Suppressor macrophage (primary cell): ENCODE results near the gene DHX40.
"Not testable (repeated sequence)": the region's sequence is repeated elsewhere in the genome, so short reads cannot be mapped to it uniquely, and the experiment has no call there.

Experiments
- DNase-seq, 4 experiments: peaks; one replicate each; pipeline ENCODE4 v3.0.0-alpha.2; 2020 to 2022

Gene DHX40

DNA sequence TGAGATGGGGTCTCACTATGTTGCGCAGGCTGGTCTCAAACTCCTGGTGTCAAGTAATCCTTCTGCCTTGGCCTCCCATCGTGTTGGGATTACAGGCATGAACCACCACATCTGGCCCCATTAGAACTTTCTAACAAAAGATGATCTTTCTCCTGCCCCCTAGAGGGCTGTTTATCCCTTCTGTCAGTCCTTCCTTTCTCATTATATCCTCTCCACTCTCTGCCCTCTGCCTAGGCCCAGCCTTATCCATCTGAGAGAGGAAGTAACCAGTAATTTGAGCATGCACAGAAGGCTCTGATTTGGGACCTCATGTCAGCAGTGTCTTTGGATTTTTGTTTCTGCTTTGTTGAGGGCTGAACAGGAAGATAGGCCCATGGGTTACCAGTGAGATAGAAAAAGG, 4.4 kb upstream of the DHX40 start:
- peak; percentile 69 to 84 (median 77) for DNase-seq

DNA sequence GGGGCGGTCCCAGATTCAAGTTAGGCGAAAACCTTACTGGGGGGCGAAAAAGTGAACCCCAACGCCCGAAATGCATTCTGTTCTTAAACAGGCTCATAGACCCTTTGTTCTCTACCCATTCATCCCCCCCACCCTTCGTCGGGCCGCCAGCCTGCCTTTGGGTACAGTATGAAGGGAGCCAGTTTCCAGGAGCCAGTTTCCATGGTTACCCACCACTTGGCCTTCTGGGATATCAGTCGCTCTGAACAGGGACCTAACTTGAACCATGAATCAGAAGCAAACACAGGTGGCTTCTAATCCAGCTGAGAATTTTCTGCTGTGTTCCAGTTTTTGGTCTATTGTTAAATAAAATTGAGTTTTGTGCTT, 532 bp downstream of the DHX40 start:
- DNase-seq, result peak; percentile 44 to 75 (median 70)

DNA sequence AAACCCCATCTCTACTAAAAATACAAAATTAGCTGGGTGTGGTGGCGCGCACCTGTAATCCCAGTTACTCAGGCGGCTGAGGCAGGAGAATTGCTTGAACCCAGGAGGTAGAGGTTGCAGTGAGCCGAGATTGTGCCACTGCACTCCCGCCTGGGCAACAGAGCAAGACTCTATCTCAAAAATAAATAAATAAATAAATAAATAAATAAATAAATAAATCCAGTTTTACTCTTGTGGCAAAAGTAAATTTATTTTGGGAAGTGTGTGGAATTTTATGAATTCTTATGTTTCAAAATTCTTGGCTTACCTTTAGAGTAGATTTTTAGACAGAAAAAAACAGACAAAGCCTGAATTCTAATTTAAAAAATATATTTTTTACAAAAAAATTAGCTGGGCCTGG, 3.7 kb downstream of the DHX40 start:
- DNase-seq, result not testable (repeated sequence)

DNA sequence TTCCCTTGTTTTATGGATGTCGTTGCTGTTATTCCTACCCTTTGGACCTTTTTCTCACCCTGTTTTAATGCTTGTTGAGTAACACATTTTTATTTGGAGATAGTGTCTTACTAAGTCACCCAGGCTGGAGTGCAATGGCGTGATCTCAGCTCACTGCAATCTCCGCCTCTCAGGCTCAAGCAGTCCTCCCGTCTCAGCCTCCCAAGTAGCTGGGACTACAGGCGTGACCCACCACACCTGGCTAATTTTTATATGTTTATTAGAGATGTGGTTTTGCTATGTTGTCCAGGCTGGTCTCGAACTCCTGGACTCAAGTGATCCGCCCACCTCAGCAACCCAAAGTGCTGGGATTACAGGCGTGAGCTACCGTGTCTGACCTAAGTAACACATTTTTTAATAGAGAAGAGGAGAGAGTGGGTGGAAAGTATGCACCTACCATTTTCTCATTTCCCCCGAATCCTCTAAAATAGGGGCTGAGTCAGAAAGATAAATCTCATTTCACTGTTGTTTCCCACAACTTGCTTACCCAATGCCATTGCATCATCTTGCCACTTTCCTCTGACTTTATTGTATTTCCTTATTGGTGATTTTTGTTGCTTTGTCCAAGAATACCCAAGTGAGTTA, 7.0 kb downstream of the DHX40 start:
- DNase-seq, result peak; percentile 45 to 83 (median 66)

DNA sequence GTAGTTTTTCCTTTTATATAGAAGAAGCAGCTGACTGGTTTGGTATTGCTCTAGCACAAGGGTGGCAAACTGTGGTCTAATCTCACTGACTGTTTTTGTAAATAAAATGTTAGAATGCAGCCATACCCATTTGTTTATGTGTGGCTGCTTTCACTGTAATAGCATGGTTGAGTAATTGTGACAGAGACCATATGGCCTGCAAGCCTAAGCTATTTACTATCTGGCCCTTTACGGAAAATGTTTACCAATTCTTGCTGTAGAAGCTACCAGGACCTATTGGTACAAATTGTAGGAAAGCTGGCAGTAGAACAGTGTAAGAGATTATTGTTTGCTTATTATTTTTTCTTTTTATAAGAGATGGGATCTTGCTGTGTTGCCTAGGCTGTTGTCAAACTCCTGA, 18.8 kb downstream of the DHX40 start:
- not testable (repeated sequence) for DNase-seq

DNA sequence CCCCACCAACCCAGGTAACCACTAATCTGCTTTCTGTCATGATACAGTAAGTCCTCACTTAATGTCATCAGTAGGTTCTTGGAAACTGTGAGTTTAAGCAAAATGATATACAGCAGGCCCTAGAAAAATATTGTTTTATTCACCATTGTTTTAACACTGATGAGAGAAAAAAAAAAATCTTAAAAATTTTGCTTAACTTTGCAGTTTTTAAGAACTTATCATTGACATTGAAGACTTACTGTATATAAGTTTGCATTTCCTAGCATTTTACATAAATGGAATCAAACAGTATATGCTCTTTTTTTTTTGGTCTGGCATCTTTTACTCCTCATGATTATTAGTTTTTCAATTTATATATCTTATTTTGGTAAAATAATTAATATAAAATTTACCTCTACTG, 34.8 kb downstream of the DHX40 start:
- no peak for DNase-seq

DNA sequence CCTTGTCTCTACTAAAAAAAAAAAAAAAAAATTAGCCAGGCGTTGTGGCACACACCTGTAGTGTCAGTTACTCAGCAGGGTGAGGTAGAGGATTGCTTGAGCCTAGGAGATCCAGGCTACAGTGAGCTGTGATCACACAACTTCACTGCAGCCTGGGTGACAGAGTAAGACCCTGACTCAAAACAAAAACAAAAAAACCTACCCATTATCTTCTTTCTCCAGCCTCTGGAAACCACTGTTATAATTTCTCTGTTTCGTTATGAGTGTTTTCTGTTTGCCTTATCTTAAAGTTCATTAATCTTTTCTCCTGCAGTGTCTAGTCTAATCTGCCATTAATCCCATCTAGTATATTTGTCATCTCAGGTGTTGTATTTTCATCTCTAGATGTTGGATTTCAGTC, 35.7 kb downstream of the DHX40 start:
- no peak for DNase-seq

DNA sequence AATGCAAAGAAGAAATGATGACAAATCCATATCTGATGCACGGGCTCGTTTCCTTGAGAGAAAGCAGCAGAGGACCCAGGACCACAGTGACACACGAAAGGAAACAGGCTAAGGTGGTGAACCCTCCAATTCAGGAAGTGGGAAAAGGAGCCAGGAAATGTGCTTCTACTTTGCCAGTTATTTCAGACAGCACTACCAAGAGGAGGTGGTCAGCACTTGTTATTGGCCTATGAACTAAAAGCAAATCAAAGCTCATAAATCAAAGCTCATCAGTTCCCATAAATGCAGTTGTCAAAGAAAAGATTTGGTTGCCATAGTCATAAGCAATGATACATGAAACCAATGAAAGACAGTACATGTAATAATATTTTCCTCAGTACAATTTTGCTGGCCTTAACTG, 41.7 kb downstream of the DHX40 start:
- DNase-seq, result no peak

DNA sequence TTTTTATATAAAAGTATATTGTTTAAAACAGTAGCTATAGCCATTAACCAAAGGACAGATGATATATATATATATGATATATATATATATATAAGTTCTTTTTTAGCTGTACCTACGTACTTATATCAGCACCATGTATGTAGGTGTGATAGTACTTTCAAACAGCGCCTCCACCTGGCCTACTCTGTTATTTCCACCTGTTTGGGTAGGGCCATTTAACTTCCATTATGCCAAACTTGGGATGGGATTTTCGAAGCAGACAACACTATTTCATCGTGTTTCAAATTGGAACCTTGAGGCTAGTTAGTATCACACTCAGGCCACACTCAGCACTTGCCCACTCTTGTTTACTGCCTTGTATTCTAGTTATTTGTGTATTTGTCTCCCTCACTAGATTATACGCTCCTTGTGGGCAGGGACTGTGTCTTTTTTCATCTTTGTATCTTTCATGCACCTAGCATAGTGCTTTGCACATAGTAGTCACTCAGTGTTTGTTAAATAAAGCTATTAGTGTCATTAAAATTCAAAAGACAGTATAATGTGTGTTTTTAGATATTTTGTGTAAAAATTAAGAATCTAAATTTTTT, 42.5 kb downstream of the DHX40 start:
- DNase-seq, result peak; percentile 26 to 47 (median 26)

DNA sequence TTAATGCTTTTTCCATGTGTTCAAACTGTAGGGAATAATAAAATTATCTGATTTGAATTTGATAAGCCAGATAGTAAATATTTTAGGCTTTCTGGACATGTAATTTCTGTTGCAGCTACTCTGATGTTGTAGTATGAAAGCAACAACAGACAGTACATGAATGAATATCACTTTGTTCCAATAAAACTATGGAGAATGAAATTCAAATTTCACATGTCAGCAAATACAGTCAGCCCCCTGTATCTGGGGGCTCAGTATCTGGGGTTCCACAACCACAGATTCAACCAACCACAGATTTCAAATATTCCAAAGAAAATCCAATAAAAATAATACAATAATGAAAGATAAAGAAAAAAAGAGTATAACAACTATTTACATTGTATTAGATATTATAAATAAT, 46.1 kb downstream of the DHX40 start:
- no peak for DNase-seq

DNA sequence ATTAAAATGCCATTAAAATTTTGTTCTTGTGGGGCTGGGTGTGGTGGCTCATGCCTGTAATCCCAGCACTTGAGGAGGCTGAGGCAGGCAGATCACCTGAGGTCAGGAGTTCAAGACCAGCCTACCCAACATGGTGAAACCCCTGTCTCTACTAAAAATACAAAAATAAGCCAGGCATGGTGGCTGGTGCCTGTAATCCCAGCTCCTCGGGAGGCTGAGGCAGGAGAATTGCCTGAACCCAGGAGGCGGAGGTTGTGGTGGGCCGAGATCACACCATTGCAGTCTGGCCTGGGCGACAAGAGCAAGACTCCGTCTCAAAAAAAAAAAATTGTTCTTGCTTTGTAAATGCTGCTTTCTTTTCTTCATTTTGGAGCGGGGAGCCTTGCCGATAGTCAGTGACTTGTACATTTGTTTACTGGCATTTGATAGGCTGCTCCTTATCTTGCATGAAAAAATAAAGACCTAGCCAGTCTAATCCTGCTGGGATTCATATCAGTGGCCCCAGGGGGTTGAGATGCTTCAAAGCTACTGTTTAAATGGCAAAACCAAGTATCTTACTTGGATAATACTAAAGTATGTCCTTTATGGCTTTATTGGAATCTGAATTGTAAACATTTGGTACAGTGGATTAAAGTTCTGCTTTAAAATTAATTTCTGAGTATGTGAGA, 51.0 kb downstream of the DHX40 start:
- DNase-seq, result no peak

DNA sequence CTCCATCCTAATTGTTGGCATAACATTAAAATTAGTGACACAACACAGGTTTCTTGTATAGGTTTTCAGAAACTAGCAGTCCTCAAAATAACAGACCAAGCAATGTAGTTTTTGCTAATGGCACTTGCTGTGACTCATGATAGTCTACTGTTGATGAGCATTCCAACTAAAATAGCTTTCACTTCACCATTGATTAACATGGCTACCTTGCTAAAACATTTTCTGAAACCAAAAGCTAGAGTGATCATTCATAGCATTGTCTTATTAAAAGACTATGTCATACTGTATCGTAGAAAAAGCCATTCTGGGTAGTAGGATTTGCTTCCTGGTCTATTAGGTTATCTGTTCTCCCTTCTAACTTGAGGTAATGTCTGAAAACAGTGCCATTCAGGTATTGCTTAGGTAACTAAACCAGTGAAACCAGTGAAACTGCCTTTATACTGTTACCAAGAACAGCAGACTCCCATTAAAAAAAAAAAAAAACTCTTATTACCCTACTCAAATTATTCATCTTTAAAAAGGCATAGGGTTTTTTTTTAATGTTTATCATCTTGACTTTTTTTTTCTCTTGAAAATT, 51.8 kb downstream of the DHX40 start:
- DNase-seq, result peak in 1 of 4 experiments; percentile 22

DNA sequence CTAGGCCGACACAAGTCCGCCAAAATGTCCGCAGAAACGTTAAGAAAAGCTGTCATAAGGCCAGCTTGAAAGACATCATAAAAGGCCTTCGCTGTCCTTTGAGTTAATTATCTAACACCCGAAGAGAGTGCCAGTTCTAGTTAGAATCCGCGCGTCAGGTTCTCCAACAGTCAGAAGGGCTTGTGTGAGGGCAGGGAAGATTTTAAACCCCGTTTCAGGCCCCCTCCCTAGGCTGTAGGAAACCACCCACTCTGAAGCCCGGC, 53.6 kb downstream of the DHX40 start:
- no peak for DNase-seq

DNA sequence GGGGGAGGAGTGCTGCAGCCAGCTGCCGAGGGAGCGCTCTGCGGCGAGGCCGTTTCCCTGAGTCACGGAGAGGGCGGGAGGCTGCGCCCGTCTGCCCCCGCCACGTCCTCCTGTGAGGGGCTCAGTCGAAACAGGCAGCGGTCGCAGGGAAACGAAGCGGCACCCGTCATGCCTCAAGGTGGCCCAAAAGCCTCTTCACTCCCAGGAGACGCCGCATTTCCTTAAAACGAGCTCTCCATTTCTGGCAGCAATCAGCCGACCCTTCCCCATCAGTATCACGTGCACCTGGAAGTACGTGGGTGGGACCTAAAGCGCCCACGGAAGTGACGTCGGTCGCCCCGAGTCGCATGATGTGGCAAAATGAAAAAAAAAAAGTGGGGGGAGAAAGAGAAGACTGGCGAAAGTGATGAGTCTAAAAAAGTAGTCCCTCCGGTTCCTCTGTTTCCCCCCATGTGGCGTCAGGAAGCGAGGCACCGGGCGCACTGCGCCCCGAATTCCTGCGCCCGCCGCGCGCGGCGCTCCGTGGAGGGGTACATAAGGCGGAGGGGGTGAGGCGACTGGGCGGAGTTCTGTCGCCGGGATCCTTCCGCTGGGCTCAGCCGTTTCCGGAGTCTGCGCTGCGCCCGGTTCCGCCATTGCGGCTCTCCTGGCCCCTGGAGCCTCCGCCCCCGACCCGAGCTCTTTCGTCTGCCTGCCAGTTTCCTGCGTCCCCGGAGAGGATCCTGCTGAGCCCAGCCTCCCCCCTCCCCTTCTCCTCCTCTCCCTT, 54.1 kb downstream of the DHX40 start, which contains the start of gene CLTC:
CLTC (plus strand) TSS at position 598 of the 766 bp plus-strand sequence. CDS start 237 bp downstream, outside the sequence.
- DNase-seq, result peak; percentile 97 to 100 (median 98)

DNA sequence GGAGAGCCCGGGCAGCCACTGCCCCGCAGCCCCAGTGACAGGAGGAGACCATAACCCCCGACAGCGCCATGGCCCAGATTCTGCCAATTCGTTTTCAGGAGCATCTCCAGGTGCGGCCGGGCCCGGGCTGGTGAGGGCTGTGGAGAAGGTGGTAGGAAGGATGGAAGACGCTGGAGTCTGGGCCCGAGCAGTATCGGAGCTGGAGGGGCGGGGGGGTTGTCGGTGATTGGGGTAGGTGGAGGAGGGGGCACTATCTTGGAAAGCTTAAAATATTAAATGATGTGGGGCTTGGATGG, 54.6 kb downstream of the DHX40 start:
- DNase-seq, result no peak

DNA sequence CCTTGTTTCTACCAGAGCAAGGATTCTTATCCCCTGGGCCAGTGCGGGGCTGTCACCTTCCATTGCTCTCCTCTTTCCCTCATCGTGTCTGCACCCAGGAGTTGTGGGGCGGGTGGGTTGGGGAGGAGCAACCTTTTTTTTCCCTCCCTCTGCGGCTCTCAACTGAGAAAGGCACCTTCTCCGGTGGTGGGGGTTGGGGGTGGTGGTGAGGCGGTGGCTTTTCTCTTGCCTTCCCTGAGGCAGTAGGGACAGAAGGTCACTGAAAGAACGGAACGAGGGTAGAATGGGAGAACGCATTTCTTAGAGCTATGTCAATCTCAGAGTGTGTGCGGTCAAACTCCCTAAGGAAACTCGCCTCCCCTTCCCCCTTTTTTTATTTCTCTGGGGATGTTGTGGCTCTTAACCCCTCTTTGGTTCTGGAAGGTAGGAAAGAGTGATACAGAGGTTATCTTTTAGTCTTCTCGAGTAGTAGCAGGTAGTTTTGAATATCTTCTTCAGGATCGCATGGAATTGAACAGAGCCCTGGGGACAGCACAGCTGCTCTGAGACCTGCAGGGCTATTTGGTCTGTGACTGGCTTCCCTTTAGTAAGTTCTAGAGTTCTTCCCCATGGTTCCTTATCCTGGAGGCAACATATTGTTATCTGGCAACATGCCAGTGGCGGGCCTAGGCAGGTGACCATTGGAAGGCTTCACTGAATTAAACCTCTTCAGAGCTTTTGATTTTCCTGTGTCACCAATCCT, 55.3 kb downstream of the DHX40 start:
- peak; percentile 76 to 86 (median 81) for DNase-seq

DNA sequence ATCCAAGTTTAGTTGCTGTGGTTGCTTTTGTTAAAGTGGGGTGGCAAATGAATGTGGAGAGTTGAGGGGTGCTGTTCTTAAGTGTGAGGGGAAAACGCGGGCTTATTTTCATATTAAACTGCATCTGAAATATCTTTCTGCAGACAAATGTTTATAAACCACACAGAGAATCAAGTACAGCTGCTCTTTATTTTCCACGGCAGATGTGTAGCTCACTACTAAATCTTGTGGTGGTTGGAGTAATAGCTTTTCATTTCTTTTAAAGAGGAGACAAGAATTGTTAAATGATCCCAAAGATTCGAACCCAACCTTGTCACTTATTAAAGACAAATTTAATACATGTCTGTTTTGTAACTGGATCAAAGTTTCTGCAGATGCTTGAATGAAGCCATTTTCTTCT, 56.4 kb downstream of the DHX40 start:
- no peak for DNase-seq

DNA sequence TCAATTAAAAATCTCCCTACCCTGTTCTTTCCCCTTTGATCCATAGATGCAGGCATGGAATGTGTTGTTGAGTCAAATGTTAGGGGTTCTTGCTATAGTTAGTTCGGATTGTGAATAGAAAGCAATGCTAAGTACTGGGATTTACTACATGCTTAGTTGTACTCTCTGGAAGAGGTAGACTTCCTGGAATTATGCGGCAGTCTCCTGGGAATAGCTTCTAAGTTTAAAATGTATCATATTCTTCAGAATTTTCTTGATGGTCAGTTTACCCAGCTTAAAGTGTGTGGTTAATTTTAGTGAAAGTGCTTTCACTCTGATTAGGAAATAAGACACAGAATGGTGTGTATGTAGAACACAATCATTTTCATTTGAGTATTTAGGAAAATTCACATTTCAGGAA, 57.7 kb downstream of the DHX40 start:
- DNase-seq, result no peak

DNA sequence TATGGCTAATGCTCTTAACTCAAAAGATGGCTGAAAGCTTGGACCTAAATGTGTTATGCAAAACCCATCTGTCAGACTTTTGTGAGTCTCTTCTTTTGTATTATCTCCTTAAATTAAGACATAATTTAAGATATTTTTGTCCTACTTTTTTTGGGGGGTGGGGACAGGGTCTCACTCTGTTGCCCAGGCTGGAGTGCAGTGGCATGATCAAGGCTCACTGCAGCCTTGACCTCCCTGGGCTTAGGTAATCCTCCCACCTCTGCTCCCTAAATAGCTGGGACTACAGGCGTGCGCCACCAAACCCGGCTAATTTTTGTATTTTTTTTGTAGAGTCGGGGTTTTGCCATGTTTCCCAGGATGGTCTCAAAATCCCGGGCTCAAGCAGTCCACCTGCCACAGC, 61.3 kb downstream of the DHX40 start:
- DNase-seq, result no peak

DNA sequence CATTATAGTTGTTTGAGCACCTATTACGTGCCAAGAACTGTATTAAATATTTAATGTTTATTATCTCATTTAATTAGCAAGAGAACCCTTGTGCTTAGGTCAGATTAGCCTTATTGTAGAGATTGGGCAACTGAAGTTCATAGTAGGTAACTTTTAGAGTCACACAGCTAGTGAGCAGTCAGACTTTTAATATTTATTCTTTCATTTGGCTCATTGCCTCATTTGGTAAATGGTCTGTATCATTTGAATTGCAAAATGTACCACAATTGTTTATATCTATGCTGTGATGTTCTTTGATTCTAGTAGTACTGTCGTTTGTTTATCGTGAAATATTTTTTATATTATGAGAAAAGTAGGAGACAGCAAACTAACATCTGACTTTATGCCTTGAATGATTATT, 61.9 kb downstream of the DHX40 start:
- DNase-seq, result no peak

DNA sequence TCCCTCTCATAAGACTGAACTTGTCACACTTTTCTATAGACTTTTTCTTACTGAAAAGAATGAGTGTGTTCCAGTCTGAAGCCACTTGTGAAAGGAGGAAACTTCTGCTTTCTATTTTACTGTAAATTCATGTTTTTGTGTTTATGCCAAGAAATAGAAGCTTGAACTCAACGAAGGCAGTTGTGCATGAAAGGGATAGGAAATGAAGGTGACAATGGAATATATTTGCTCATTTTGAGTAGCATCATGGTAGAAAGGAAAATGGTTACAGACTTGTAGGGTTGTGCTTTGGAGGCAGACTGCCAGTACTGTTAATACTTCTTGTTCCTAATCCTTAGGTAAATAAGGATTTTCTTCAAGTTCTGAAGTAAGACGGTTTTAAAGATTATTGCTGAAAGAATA, 62.4 kb downstream of the DHX40 start:
- DNase-seq, result peak; percentile 3 to 67 (median 36)

DNA sequence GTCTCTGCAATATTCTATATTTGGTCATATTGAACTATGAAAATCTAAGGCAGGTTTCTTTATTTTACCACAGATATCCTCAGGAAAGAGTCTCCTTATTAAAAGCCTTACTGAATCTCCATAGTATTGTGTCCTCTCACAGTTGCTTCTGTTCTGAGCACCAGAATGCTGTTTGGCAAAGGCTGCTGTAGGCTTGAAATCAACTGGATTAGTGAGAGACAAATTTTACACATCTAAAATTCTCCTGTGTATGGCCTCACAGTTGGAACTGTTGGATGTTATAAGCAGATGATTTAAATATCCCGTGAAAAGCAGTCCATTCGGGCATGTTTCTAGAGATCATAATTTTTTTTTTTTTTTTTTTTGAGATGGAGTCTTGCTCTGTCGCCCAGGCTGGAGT, 63.8 kb downstream of the DHX40 start:
- no peak for DNase-seq

DNA sequence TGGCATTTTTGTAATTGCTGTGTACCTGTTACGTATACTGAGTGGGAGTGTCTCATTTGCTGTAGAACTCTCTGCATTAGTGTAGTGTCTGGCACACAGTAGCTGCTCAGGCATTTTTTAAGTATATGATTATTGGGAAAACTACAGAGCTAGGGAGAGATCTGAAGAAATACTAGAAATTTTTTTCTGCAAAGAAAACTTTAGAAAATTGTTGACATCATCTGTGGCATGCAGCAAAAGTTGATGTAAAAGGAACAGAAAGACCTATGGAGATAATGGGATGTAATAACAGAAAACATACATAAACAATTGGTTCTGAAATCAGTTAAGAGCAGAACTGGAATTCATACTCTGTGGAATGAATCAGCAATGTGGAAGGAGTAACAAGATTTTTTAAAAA, 65.9 kb downstream of the DHX40 start:
- DNase-seq, result no peak
